CD4-positive, alpha-beta T cell treated with Interleukin-17A for 4 hours (primary cell): ENCODE data around the gene BTRC.

Source experiments
- DNase-seq: peaks from one replicate; pipeline ENCODE4 v3.0.0-alpha.2; 2020; ENCODE audit warnings: mixed read lengths

The BTRC gene

DNA sequence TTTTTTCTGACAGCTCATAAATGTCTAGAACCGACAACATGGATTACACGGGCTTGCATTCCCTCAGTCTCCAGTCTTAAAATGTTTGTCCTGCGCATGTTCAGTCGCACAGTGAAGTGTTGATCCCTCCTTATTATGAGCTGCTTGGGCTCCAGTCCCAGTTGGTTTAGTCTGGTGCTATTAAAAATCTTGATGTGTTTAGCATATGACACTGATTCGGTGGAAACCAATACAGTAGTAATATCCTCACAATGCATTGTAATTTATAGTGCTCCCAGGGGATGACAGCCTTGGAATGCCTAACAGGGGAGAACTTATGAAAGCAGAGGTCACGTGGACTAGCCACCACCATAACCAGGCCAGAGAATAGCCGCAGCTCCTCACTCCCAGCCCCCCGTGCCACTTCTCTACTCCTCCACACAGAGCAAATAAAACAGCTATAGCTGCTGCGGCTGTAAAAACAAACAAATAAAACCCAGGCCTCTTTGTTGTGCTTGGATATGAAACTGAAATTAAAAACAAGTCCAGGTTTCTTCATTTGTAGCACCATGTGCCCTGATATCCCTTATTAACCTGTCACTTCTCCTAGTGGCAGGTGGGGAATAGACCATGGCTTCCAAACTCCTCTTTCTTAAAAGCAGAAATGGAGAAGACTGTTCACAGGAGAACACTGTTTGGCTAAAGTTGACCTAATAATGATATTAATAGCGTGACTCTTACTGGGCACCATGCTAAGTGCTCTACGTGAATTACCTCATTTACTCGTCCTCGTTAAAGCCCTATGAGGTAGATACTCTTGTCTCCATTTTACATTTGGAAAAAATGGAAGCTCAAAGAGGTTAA, 241.8 kb downstream of the BTRC start:
- DNase-seq = no peak

- DNase-seq = no peak
These were observed 243.3 kb downstream of the BTRC start for GRCh38 chr10:101597091-101597900.

- DNase-seq = no peak
These were observed 247.6 kb downstream of the BTRC start for GRCh38 chr10:101601541-101601940.

- DNase-seq = peak; percentile 63
These were observed 248.9 kb downstream of the BTRC start for GRCh38 chr10:101602761-101603398.
